Sigmoid colon (tissue), 4 donors: ENCODE measurements around the gene FZR1.
A peak's percentile ranks its signal among the peaks of the same experiment; 100 is the strongest.

Experiments used
- EP300 ChIP-seq, 4 donors: sonication (generic); formaldehyde crosslinking; IDR thresholded peaks; one replicate each; pipeline ENCODE4 v1.6.1; 2017; ENCODE audit warnings: antibody characterized with exemption in 4 of 4
- POLR2A ChIP-seq, 2 donors: fragments of 450-650 bp; IDR thresholded peaks; one replicate each; pipeline ENCODE4 v1.6.1; 2016; ENCODE audit warnings: antibody characterized with exemption in 2 of 2, mild to moderate bottlenecking in 2 of 2, moderate library complexity in 2 of 2
- POLR2AphosphoS5 ChIP-seq, 4 donors: sonication (generic); formaldehyde crosslinking; IDR thresholded peaks; one replicate each; pipeline ENCODE4 v1.6.1; 2017; ENCODE audit warnings: antibody characterized with exemption in 4 of 4
- TF ChIP-seq, protein P1 (sequence below), 4 experiments: fragments of 450-650 bp in 3 of 4; fragments of 200-600 bp in 1 of 4; IDR thresholded peaks; one replicate each; pipeline ENCODE4 v1.5.1; 2016 to 2019; ENCODE audit warnings: antibody characterized with exemption in 4 of 4, mild to moderate bottlenecking in 3 of 4, moderate library complexity in 2 of 4

DNA sequence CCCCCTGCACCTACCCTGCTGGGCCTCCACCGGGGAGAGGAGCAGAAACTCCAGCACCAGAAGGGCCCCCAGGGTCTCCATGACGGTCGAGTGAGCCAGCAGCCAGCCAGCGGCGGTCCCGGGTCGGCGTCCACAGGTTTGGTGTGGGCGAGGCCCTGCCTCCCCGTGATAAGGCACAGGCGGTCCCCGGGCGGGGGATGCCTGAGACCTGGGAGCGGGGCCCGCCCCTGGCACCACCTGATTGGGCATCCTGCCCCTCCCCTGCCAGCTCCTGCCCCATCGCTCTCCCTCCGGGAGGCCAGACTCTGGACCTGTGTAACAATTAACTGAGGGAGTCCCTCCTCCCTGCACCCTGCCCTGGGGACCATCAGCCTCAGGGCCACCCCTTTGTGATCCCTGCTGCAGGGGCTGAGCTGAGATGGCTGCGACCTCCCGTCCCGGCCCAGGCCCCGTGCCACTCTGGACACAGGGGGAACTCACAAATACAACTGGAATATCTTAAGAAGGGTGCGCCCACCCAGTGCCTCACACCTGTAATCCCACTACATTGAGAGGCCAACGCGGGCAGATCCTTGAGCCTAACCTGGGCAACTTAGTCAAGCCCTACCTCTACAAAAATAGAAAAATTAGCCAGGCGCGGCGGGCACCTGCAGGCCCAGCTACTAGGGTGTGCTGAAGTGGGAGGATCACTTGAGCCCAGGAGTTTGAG lies 25.6 kb upstream of the FZR1 start, which contains the start of gene SMIM24:
- TF ChIP-seq, protein P1, sequence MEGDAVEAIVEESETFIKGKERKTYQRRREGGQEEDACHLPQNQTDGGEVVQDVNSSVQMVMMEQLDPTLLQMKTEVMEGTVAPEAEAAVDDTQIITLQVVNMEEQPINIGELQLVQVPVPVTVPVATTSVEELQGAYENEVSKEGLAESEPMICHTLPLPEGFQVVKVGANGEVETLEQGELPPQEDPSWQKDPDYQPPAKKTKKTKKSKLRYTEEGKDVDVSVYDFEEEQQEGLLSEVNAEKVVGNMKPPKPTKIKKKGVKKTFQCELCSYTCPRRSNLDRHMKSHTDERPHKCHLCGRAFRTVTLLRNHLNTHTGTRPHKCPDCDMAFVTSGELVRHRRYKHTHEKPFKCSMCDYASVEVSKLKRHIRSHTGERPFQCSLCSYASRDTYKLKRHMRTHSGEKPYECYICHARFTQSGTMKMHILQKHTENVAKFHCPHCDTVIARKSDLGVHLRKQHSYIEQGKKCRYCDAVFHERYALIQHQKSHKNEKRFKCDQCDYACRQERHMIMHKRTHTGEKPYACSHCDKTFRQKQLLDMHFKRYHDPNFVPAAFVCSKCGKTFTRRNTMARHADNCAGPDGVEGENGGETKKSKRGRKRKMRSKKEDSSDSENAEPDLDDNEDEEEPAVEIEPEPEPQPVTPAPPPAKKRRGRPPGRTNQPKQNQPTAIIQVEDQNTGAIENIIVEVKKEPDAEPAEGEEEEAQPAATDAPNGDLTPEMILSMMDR (IDR thresholded peaks at IDR 0.05), result no peak
- peak in 1 of 2 donors; percentile 10 for TF ChIP-seq POLR2A (IDR thresholded peaks at IDR 0.05)
- no peak for TF ChIP-seq EP300 (IDR thresholded peaks at IDR 0.05)
- no peak for TF ChIP-seq POLR2AphosphoS5 (IDR thresholded peaks at IDR 0.05)
